HG02763 (cell line): ENCODE data around the gene CCDC186.

Experiments used
- ATAC-seq: cut with Tn5 transposase; IDR thresholded peaks from one replicate; pipeline ENCODE4 v1.9.1; 2021; ENCODE audit warnings: mild to moderate bottlenecking, moderate library complexity; ENCODE audit not compliant: unreplicated experiment

Gene CCDC186

DNA sequence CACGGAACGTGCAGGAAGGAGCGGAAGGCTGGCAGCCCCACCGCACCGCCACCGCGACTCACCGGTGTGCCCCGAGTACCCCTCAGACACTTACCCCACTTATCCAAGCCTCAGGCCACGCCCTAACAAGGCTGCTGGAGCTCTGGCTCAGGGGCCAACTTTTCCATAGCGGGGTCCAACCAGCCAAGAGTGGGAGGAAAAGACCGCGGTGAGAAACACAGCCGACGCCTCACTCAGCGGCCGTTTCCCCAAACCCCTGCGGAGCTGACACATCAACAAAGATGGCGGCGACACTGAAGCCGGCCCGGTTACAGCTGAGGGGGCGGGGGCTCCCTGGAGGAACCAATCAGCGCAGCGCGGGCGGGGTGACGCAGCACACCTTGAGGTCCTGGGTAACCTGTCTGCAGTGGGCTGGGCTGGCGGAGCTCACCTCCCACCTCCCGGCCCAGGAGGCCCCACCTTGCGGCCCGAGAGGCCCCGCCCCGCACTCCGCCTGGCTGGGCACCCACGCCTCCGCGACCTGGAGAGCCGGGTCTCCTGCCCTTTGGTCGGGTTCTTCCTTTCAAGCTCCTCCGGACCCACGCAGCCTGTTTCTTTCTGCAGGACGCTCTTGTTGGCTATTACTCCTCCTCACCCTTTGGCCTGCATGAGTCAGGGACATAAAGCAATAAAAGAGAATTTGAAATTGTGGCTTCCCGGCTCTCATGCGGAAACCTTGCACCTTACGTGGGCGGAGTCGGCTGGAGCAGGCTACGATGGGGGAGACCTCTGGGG lies at the start of gene CCDC186:
Gene CCDC186, minus strand, starts transcription at position 283 of the 774 bp plus-strand sequence. CDS start 10,935 bp downstream, outside the sequence.
- peak; percentile 99 for ATAC-seq

GRCh38 chr10:114223066-114223465 lies 49.1 kb upstream of the CCDC186 start:
- ATAC-seq, result no peak

DNA sequence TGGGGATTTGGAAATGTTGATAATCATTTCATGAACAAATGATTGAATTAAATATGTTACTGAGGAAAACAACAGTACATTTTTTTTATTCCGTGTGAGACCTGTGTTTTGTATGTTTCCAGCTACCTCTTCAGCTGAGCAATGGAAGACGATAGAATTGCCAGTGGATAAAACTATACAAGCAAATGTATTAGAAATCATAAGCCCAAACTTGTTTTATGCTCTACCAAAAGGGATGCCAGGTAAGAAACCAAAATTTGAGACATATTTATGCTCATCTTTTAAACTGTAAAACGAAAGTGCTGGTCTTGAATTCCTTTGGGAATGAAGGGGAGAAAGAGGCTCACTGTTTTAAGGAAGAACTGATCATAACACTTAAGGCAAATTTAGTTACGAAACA lies 47.2 kb upstream of the CCDC186 start:
- ATAC-seq, result no peak

DNA sequence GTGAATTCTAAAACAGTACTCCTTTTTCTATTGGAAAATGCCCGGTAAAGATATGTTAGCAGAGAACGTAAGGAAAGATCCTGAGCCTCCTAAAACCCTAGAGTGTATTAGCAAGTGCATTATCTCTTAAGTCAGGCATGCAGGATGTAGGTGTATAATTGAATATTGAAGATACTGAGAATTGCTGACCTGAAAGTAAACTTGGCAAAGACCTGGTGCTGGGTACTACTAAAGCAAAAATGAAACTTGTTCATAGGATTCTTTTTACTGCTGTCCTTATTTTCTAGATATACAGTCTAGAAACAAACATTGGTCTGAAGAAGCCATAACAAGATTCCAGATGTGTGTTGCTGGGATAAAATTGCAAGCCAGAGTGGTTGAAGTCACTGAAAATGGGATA lies 46.3 kb upstream of the CCDC186 start:
- no peak for ATAC-seq

DNA sequence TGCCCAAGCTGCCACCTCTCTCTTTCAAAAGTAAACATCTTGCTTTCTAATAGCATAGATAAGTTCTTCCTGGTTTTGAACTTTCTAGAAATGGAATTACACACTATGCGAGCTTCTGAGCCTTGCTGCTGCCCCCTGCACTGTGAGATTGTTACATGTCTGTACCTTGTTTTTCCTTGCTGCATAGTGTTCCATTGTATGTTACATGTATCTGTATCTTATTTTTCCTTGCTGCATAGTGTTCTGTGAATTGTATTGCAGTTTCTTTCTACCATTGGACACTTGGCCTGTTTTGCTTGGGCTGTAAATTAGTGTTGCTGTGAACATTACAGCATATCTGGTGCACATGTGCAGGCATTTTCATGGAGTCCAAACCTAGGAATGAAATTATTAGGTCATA lies 41.0 kb upstream of the CCDC186 start:
- ATAC-seq, result no peak

DNA sequence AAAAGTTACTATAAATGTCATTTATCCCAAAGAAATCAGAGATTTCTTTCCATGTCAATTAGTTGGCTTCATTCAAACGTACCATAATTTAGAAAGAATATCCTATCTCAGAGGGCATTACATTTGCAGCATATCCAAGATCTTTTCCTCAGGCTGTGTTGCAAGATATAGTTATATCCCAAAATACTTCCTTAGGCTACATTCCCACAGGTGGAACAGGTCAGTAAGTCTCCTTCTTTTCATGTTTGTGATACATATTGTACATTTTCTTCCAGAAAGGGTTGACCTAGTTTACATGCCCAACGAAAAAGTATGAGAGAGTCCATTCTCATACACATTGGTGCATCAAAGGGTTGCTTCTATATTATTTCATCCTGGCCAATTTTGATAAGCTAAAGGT lies 38.1 kb upstream of the CCDC186 start:
- no peak for ATAC-seq

- ATAC-seq, result no peak
Observed at GRCh38 chr10:114208351-114208750, 34.3 kb upstream of the CCDC186 start.

- ATAC-seq, result no peak
Observed at GRCh38 chr10:114207349-114207748, 33.3 kb upstream of the CCDC186 start.

- no peak for ATAC-seq
Observed at GRCh38 chr10:114206902-114207301, 32.9 kb upstream of the CCDC186 start.

- no peak for ATAC-seq
Observed at GRCh38 chr10:114202812-114203211, 28.8 kb upstream of the CCDC186 start.

GRCh38 chr10:114199239-114199638 lies 25.2 kb upstream of the CCDC186 start:
- ATAC-seq, result no peak

- no peak for ATAC-seq
Observed at GRCh38 chr10:114195079-114195478, 21.1 kb upstream of the CCDC186 start.

DNA sequence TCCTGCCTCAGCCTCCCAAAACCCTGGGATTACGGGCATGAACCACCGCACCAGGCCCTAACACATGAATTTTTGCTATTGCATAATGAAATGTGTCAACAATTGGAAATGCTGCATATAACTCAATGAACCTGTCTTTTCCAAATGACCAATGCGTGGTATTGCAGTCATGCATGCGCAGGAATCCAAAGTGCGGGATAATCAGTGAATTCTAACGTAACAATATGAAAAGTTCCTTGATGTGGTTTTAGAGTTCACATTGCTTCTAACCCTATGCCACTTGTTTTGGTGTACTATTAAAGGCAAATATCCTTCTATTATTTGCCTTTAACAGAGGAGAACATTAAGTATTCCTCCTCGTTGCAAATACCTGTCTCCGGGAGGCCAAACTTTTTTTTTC lies 15.7 kb upstream of the CCDC186 start:
- ATAC-seq, result no peak

- ATAC-seq, result no peak
Observed at GRCh38 chr10:114188900-114189299, 14.9 kb upstream of the CCDC186 start.

GRCh38 chr10:114188001-114188400 lies 14.0 kb upstream of the CCDC186 start:
- ATAC-seq, result no peak

DNA sequence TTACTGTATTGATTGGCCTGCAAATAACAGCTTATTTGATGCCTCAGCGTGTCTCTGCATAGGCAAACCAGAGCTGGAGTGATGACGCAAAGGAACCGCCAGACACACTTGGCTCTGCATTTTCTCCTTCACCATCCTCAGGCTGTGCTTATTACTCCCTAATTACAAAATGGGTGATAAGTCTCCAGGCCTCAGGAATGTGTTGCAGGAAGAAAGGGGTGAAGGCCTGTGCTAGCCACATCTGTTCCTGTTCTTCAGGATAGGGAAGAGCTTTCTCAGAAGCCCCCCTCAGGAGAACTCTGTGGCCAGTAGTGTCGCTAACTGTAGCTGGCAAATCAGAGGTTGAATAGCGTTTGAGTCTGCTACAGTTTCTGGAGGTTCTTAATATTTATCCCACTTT lies 10.3 kb upstream of the CCDC186 start:
- ATAC-seq, result no peak

- ATAC-seq, result no peak
Observed at GRCh38 chr10:114183563-114183962, 9.6 kb upstream of the CCDC186 start.

GRCh38 chr10:114181971-114182370 lies 8.0 kb upstream of the CCDC186 start:
- no peak for ATAC-seq

DNA sequence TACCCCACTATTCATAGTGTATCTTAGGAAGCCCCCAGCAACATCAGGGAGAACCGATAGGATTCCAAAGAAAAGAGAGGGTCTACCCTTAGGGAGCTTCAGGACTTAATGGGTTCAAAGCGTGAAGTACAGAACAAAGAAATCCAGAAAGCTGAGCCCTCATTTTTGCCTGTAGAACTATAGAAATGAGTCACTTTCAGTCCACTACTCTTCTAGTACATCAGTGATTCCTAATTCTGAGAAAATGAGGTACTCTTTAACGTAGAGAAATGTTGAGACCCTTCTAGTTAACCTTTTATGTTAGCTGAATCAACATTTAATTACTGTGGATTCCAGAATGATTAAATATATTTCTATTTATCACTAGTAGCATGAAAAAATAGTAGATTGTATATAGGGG lies 6.9 kb upstream of the CCDC186 start:
- no peak for ATAC-seq

DNA sequence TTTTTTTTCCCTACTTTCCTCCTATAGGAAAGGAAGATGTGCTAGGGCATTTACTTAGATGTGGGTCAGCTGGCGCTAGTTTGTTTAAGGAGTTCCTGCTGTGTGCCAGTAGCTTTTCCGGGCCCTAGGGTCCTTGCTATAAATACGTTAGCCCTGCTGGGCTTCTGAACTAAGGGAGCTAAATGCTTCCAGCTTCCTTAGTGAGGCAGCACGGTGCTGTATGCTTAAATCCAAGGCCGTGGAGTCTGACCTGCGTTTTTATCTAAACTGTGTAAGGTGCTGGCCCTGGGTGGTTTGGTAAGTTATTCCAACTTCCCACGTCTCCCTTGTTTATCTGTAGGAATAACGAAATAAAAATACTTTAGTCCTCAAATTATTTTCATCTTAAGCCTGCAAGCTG lies 5.7 kb upstream of the CCDC186 start:
- no peak for ATAC-seq

DNA sequence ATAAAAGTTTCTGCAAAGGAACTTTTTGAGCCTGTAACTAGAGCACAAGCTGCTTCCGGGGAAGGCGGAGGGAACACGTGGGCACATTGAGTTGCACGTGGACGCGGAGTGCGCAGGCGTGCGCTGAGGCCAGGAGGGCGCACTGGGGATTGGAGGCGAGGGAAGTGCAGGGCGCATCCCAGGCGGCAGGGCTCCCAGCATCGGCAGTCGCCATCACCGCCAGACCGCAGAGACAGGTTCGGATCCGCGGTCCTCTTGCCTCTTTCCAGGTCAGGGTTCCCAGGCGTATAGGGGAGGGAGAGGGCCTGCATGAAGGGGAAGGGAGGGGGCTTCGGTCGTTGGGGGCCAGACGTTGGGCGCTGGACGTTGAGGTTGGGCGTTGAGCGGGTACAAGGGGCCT lies 5.1 kb upstream of the CCDC186 start, which contains the start of gene TDRD1:
Gene TDRD1, plus strand, starts transcription at position 206 of the 400 bp plus-strand sequence. CDS start 8,479 bp downstream, outside the sequence.
- ATAC-seq, result no peak

GRCh38 chr10:114176511-114176910 lies 2.5 kb upstream of the CCDC186 start:
- ATAC-seq, result no peak

DNA sequence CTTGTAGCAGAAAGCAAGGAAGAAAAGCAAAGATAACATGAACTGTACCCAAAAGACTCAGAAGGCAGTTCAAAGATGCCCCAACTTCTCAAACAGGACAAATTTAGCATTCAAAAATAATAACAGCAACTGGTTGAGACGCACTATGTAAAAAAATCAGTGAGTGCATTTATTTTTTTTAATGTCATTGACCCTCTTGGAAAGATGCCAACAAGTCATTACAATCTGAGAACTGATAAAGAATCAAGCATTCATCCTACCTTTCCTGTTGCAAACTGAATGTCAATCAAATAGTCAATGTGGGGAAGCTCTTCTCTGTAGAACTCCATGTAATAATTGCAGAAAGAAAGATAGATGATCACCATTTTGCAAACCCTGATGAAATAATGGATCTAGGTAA lies 1.7 kb upstream of the CCDC186 start:
- ATAC-seq, result no peak
